Activated CD4-positive, alpha-beta T cell treated with anti-CD3 and anti-CD28 coated beads, Interleukin-2, amount 50 U/mL, for 4 hours (primary cell): ENCODE measurements around the gene CDC42BPA.

ENCODE experiments used
- DNase-seq, 2 experiments: peaks; one replicate each; pipeline ENCODE4 v3.0.0-alpha.2; 2020

Gene CDC42BPA

GRCh38 chr1:227333423-227333822 lies 15.1 kb upstream of the CDC42BPA start:
- no peak for DNase-seq

- DNase-seq, result no peak
These were observed 12.2 kb upstream of the CDC42BPA start for GRCh38 chr1:227330279-227331076.

GRCh38 chr1:227328405-227329019 lies 10.2 kb upstream of the CDC42BPA start:
- DNase-seq, result no peak

GRCh38 chr1:227325156-227325555 lies 6.9 kb upstream of the CDC42BPA start:
- no peak for DNase-seq

- no peak for DNase-seq
These were observed 5.6 kb upstream of the CDC42BPA start for GRCh38 chr1:227323967-227324268.

- DNase-seq, result no peak
These were observed 5.1 kb upstream of the CDC42BPA start for GRCh38 chr1:227323171-227323966.

GRCh38 chr1:227322376-227322775 lies 4.1 kb upstream of the CDC42BPA start:
- DNase-seq, result no peak

GRCh38 chr1:227321035-227321434 lies 2.7 kb upstream of the CDC42BPA start:
- DNase-seq, result no peak

- no peak for DNase-seq
These were observed 2.2 kb upstream of the CDC42BPA start for GRCh38 chr1:227320476-227320875.

GRCh38 chr1:227318853-227319607 lies 738 bp upstream of the CDC42BPA start:
- no peak for DNase-seq

- DNase-seq, result no peak
These were observed 723 bp downstream of the CDC42BPA start for GRCh38 chr1:227317523-227318015.

- no peak for DNase-seq
These were observed 1.3 kb downstream of the CDC42BPA start for GRCh38 chr1:227317011-227317451.

GRCh38 chr1:227316456-227316855 lies 1.8 kb downstream of the CDC42BPA start:
- DNase-seq, result no peak

GRCh38 chr1:227315629-227316346 lies 2.5 kb downstream of the CDC42BPA start:
- no peak for DNase-seq

- DNase-seq, result no peak
These were observed 4.1 kb downstream of the CDC42BPA start for GRCh38 chr1:227314014-227314848.

GRCh38 chr1:227312361-227313025 lies 5.8 kb downstream of the CDC42BPA start:
- no peak for DNase-seq

- DNase-seq, result no peak
These were observed 6.8 kb downstream of the CDC42BPA start for GRCh38 chr1:227311389-227312001.

GRCh38 chr1:227308367-227309336 lies 9.6 kb downstream of the CDC42BPA start:
- DNase-seq, result no peak

GRCh38 chr1:227306689-227307088 lies 11.6 kb downstream of the CDC42BPA start:
- DNase-seq, result no peak
